ENCODE results near the gene SREBF2. TPM values are rescaled to one million over a fixed set of nuclear protein-coding genes. Genes with fewer than 3 reads are reported as not detected.
"Not testable (repeated sequence)": the region's sequence is repeated elsewhere in the genome, so short reads cannot be mapped to it uniquely, and the experiment has no call there.

SREBF2 gene
- total and polyA plus RNA-seq, 10 of the 15 experiments (the other 5 are each of a cell fraction or from before 2014, with no cell fraction given): 2.4 to 177 (median 78.8) TPM

DNA sequence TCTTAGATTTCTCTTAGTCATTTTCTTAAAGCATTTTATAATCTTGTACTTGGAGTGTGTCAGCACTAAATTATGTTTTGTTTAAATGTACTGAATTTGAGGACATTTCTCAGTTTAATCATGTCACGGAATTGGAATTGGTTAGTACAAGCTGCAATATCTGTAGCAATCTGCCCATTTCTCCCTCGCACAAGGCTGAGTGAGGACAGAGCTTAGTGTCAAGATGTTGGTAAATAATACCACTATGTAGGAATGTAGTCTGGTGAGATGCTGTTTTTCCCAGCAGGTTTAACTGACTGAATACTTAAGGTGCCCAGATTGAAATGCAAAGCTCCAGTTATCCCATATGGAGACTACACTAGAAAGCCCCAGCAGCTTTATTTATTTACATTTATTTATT, 30.6 kb downstream of the SREBF2 start (continued):
- TF ChIP-seq POLR2AphosphoS5 (IDR thresholded peaks at IDR 0.05; ENCODE audit: low read length): no peak
- TF ChIP-seq RAD51 (IDR thresholded peaks at IDR 0.05): no peak
- no peak for TF ChIP-seq MEF2A (IDR thresholded peaks at IDR 0.05; ENCODE audit: insufficient read depth, low read depth, low read length)

- ChIA-PET POLR2A (interaction anchor here (0.5 kb wide), 1 partner anchor 79 kb away, joined by 3 read pairs; no protein-coding TSS in a partner anchor), SMC1A (ENCODE audit: uncharacterized antibody, unreplicated experiment) (no interaction called here)
- TF ChIP-seq CHD4 (IDR thresholded peaks at IDR 0.05) (no peak), CHD2 (IDR thresholded peaks at IDR 0.05; ENCODE audit: borderline replicate concordance, low read depth, low read length) (no peak), ZNF24 (IDR thresholded peaks at IDR 0.05) (no peak), NFXL1 (IDR thresholded peaks at IDR 0.05; ENCODE audit: borderline replicate concordance) (no peak), RCOR1 (conservative IDR thresholded peaks at IDR 0.05; ENCODE audit: low read depth, low read length) (no peak), CREM (IDR thresholded peaks at IDR 0.05; ENCODE audit: low read depth) (no peak), E2F8 (IDR thresholded peaks at IDR 0.05; ENCODE audit: low read depth, partially characterized antibody) (no peak), FOXM1 (IDR thresholded peaks at IDR 0.05; ENCODE audit: low read depth, low read length) (no peak), MYB (IDR thresholded peaks at IDR 0.05; ENCODE audit: borderline replicate concordance, low read depth, low read length) (no peak), BHLHE40 (IDR thresholded peaks at IDR 0.05; ENCODE audit: borderline replicate concordance in 1 of 2, low read depth in 2 of 2, low read length in 1 of 2) (no peak), ETV6 (conservative IDR thresholded peaks at IDR 0.05 in 1 of 2, IDR thresholded peaks at IDR 0.05 in 1 of 2; ENCODE audit: borderline replicate concordance in 1 of 2, low read depth in 1 of 2) (no peak)
Observed at GRCh38 chr22:41868556-41868955, 35.7 kb downstream of the SREBF2 start.

GRCh38 chr22:41870081-41870480, 37.2 kb downstream of the SREBF2 start:
- H2AFZ ChIP-seq (ENCODE audit: control insufficient read depth, low read depth, low read length); intact Hi-C loops (cut with micrococcal nuclease; ENCODE audit: unreplicated experiment); DNase-seq (ENCODE audit: low read depth, low spot score); H3K27ac ChIP-seq (ENCODE audit: control insufficient read depth, insufficient read depth); BruUV-seq (replicated peaks); H3K4me1 ChIP-seq (ENCODE audit: control insufficient read depth, insufficient read depth, low read length); ATAC-seq; H3K27me3 ChIP-seq (replicated peaks in 1 of 2; ENCODE audit: control insufficient read depth in 2 of 2, insufficient read depth in 2 of 2, low read length in 1 of 2); H3K4me2 ChIP-seq (ENCODE audit: control insufficient read depth, insufficient read depth); in situ Hi-C loops (cut with MboI); H3K9me3 ChIP-seq (replicated peaks; ENCODE audit: control insufficient read depth, insufficient read depth, low read length); H3K9ac ChIP-seq (ENCODE audit: control insufficient read depth, insufficient read depth, low read length); FAIRE-seq; H3K4me3 ChIP-seq; H4K20me1 ChIP-seq (ENCODE audit: control insufficient read depth, insufficient read depth): not testable (repeated sequence)
- SMC1A ChIA-PET (ENCODE audit: uncharacterized antibody, unreplicated experiment): interaction anchor here (0.6 to 2.1 kb wide), 4 partner anchors 11 to 23 kb away, joined by 3 to 4 read pairs (median 3); no protein-coding TSS in a partner anchor
- Histone ChIP-seq H3K79me2 (ENCODE audit: control insufficient read depth, insufficient read depth, low read length) (peaks cover 11% of the 10 kb centered on the region), H3K36me3 (ENCODE audit: control insufficient read depth in 2 of 2, insufficient read depth in 2 of 2, low read length in 1 of 2) (peaks cover 33 to 38% of the 10 kb centered on the region in 2 experiments)
- POLR2A ChIA-PET: interaction anchor here (0.7 kb wide), 3 partner anchors 9 to 53 kb away, joined by 3 to 5 read pairs (median 4); no protein-coding TSS in a partner anchor
- 93% methylated on average over 1 of the region's 1 CpG for WGBS (ENCODE audit: insufficient coverage, insufficient replicate concordance, low lambda C conversion rate, missing lambda C conversion rate)
- CTCF ChIA-PET: interaction anchor here (2.5 to 3.7 kb wide), 3 partner anchors 7 to 172 kb away, joined by 10 to 16 read pairs (median 14); partner anchors contain the start of gene MEI1
- RAD21 ChIA-PET (ENCODE audit: unreplicated experiment): interaction anchor here (2.0 to 4.4 kb wide), 2 partner anchors 8 to 10 kb away, joined by 6 to 39 read pairs; no protein-coding TSS in a partner anchor

More at GRCh38 chr22:41868556-41868955, 35.7 kb downstream of the SREBF2 start:
- Histone ChIP-seq H3K9me3 (replicated peaks; ENCODE audit: control insufficient read depth, insufficient read depth, low read length) (no peaks in the 10 kb centered on the region), H3K27ac (ENCODE audit: control insufficient read depth, insufficient read depth) (no peak overlapping the region), H2AFZ (ENCODE audit: control insufficient read depth, low read depth, low read length) (no peak overlapping the region), H3K79me2 (ENCODE audit: control insufficient read depth, insufficient read depth, low read length) (peaks cover 24% of the 10 kb centered on the region), H3K36me3 (ENCODE audit: control insufficient read depth in 2 of 2, insufficient read depth in 2 of 2, low read length in 1 of 2) (peaks cover 29 to 30% of the 10 kb centered on the region in 2 experiments), H3K9ac (ENCODE audit: control insufficient read depth, insufficient read depth, low read length) (no peak overlapping the region), H3K27me3 (replicated peaks in 1 of 2; ENCODE audit: control insufficient read depth in 2 of 2, insufficient read depth in 2 of 2, low read length in 1 of 2) (no peaks in the 10 kb centered on the region), H3K4me2 (ENCODE audit: control insufficient read depth, insufficient read depth) (no peak overlapping the region), H3K4me1 (ENCODE audit: control insufficient read depth, insufficient read depth, low read length) (peaks cover 2% of the 10 kb centered on the region), H3K4me3 (no peak overlapping the region), H4K20me1 (ENCODE audit: control insufficient read depth, insufficient read depth) (no peaks in the 10 kb centered on the region; the same call in none of the 2 replicates)
- intact Hi-C loops (cut with micrococcal nuclease; ENCODE audit: unreplicated experiment): no loop called here
- WGBS (ENCODE audit: insufficient coverage, insufficient replicate concordance, low lambda C conversion rate, missing lambda C conversion rate): over 99% methylated on average over 10 of the region's 10 CpGs
- DNase-seq (ENCODE audit: low read depth, low spot score): no peak
- ChIA-PET CTCF (no interaction called here), RAD21 (ENCODE audit: unreplicated experiment) (no interaction called here)
- BruUV-seq (replicated peaks): no TSS peak
- FAIRE-seq: no peak
- in situ Hi-C loops (cut with MboI): no loop called here
- no peak for ATAC-seq
